Left ventricle myocardium inferior (tissue), 1 donor: Measurements from ENCODE around the gene FHIP1A. TPM values are rescaled to one million over a fixed set of nuclear protein-coding genes. Genes with fewer than 3 reads are reported as not detected.

Experiments
- DNase-seq: peaks from one replicate; pipeline ENCODE4 v3.0.0-alpha.2; 2020
- H3K27ac ChIP-seq: fragments of 200-600 bp; replicated peaks from 2 replicates; pipeline ENCODE4 v1.8.0; 2021
- H3K27me3 ChIP-seq: fragments of 200-600 bp; 2 replicates; pipeline ENCODE4 v1.8.0; 2021; ENCODE audit warnings: low read depth
- H3K36me3 ChIP-seq: fragments of 200-600 bp; 2 replicates; pipeline ENCODE4 v1.8.0; 2021
- H3K4me1 ChIP-seq: fragments of 200-600 bp; 2 replicates; pipeline ENCODE4 v1.8.0; 2021
- H3K4me3 ChIP-seq: fragments of 200-600 bp; 2 replicates; pipeline ENCODE4 v1.8.0; 2021; ENCODE audit warnings: mild to moderate bottlenecking, moderate library complexity
- H3K9me3 ChIP-seq: fragments of 200-600 bp; replicated peaks from 2 replicates; pipeline ENCODE4 v1.8.0; 2021
- CTCF ChIP-seq: fragments of 200-600 bp; IDR thresholded peaks from 2 replicates; pipeline ENCODE4 v1.8.0; 2021; ENCODE audit warnings: antibody characterized with exemption, mild to moderate bottlenecking, borderline replicate concordance
- intact Hi-C: fragments of 100-400 bp; cut with micrococcal nuclease; formaldehyde crosslinking; loops from one replicate; pipeline ENCODE4 v1.11.0; 2022
- total RNA-seq: library from RNA; stranded (reverse); fragmentation: NEBNext Ultra II Directional; extraction: Animal tissue kit (Norgen Biotek cat#: 25700); gene quantifications from one replicate; pipeline ENCODE4 v1.2.1, GENCODE V29; 2021
- donor health status: DM: no; HTN: yes; CAD: no; lungs with severe emphysema.

Gene FHIP1A
- total RNA-seq, 1 donor from 2014 or later: 21.4 TPM

GRCh38 chr4:151408380-151408629 lies 671 bp upstream of the FHIP1A start:
- TF ChIP-seq CTCF: no peak
- Histone ChIP-seq H3K4me1 (peaks cover 25% of the 10 kb centered on the region), H3K4me3 (peak overlapping the region; percentile 73), H3K9me3 (no peaks in the 10 kb centered on the region), H3K27me3 (peaks cover 18% of the 10 kb centered on the region), H3K27ac (peak overlapping the region; percentile 61), H3K36me3 (no peaks in the 10 kb centered on the region)
- intact Hi-C loops: no loop called here
- no peak for DNase-seq

- TF ChIP-seq CTCF: no peak
- Histone ChIP-seq H3K4me3 (peak overlapping the region; percentile 73), H3K27me3 (peaks cover 26% of the 10 kb centered on the region), H3K4me1 (peaks cover 25% of the 10 kb centered on the region), H3K36me3 (no peaks in the 10 kb centered on the region), H3K27ac (peak overlapping the region; percentile 58), H3K9me3 (no peaks in the 10 kb centered on the region)
- DNase-seq: no peak
- intact Hi-C loops: no loop called here
These were observed 716 bp downstream of the FHIP1A start for GRCh38 chr4:151409470-151410313.

GRCh38 chr4:151415978-151416377 lies 7.0 kb downstream of the FHIP1A start:
- H3K27ac ChIP-seq: no peak overlapping the region
- H3K4me1 ChIP-seq: no peaks in the 10 kb centered on the region
- no peaks in the 10 kb centered on the region for H3K9me3 ChIP-seq
- H3K36me3 ChIP-seq: no peaks in the 10 kb centered on the region
- TF ChIP-seq CTCF: no peak
- no peak for DNase-seq
- H3K4me3 ChIP-seq: no peak overlapping the region
- peaks cover 8% of the 10 kb centered on the region for H3K27me3 ChIP-seq
- intact Hi-C loops: no loop called here

DNA sequence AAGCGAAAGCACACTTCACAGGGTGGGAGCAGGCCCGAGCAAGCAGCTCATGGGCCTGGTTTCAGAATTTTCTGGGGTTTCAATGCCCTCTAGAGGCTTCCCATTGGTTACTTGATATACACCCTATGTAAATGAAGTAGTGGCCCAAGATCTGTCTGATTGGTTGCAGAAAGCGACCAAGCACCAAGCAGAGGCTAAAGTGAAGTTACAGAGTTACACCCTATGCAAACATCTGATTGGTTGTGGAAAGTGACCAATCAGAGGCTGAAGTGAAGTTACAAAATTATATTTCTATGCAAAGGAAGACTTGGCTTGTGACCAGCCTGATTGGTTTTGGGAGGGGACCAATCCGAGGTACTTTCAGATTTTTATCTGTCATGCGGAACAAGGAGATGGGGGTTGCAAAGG lies 8.2 kb downstream of the FHIP1A start:
- H3K36me3 ChIP-seq: no peaks in the 10 kb centered on the region
- H3K27ac ChIP-seq: no peak overlapping the region
- no peak for TF ChIP-seq CTCF
- no peaks in the 10 kb centered on the region for H3K9me3 ChIP-seq
- no peaks in the 10 kb centered on the region for H3K4me1 ChIP-seq
- intact Hi-C loops: no loop called here
- H3K4me3 ChIP-seq: no peak overlapping the region
- no peak for DNase-seq
- peaks cover 8% of the 10 kb centered on the region for H3K27me3 ChIP-seq

GRCh38 chr4:151417766-151418376 lies 8.9 kb downstream of the FHIP1A start:
- Histone ChIP-seq H3K27ac (no peak overlapping the region), H3K36me3 (no peaks in the 10 kb centered on the region), H3K4me3 (no peak overlapping the region), H3K9me3 (no peaks in the 10 kb centered on the region), H3K4me1 (no peaks in the 10 kb centered on the region), H3K27me3 (peaks cover 8% of the 10 kb centered on the region)
- DNase-seq: no peak
- TF ChIP-seq CTCF: no peak
- intact Hi-C loops: no loop called here
